Measurements from ENCODE around the gene AKT1S1. TPM values are rescaled to one million over a fixed set of nuclear protein-coding genes. Genes with fewer than 3 reads are reported as not detected.

AKT1S1 gene
- total and polyA plus RNA-seq, 2 donors (not counting 3 experiments of a cell fraction or from before 2014, with no cell fraction given) = 64.2 to 68.3 TPM

DNA sequence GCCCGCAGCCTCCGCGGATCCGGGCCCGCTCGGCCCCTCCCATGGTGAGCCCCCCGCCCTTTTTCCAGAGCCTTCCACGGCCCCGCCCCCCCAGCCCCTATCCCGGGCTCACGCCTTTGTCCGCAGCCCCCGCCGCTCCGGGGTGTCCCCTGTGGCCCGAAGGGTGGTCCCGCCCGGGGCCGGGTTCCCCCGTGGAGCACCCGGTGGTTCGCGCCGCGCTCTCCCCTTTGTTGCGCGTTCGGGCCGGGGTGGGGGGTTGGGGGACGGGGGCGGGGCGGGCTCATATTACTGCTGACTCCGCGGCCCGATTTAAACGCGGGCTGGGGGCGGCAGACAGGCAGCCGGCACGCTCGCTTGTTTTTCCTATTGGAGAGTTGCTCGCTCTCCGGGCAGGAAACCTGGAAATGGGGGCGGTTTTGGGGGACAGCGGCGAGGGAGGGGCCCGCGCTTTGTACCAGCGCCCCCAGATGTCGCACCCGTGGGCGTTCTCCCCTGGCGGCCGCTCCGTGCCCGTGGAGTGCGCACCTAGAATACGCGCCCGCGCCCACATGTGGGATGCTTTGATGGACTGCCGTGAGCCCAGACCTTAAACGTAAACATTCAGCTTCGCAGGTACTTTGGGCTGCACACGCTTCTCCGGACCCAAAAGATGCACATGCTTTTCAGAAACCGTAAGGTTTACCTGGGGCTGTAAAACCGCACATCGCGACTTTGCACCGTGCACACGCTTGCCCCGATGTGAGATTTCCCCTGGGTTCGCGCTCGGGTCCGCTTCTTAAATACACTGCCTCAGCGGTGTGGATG is 25.5 kb downstream of the AKT1S1 start:
- Histone ChIP-seq H3K9ac (replicated peaks; ENCODE audit: extremely low read depth, insufficient read depth, low read length) (peak overlapping the region; percentile 73), H3K27ac (ENCODE audit: insufficient read depth, low read depth, low read length) (peak overlapping the region; percentile 68), H2AFZ (ENCODE audit: low read depth, low read length) (no peak overlapping the region), H3K4me3 (replicated peaks in 1 of 3; ENCODE audit: insufficient read depth in 1 of 3, low read depth in 1 of 3, low read length in 3 of 3) (peak overlapping the region; percentile 2 to 67 (median 57)), H3K79me2 (ENCODE audit: control insufficient read depth, insufficient read depth, low read length) (peaks cover 25% of the 10 kb centered on the region), H3K36me3 (ENCODE audit: control insufficient read depth in 2 of 2, extremely low read depth in 1 of 2, insufficient read depth in 2 of 2, low read length in 2 of 2) (peaks cover 0 to 16% of the 10 kb centered on the region in 2 experiments), H3K27me3 (ENCODE audit: control insufficient read depth in 2 of 2, insufficient read depth in 2 of 2, low read length in 2 of 2) (no peaks in the 10 kb centered on the region), H3K4me1 (ENCODE audit: control insufficient read depth, extremely low read depth, insufficient read depth, low read length) (peaks cover 24% of the 10 kb centered on the region), H3K4me2 (ENCODE audit: insufficient read depth, low read length) (peak overlapping the region; percentile 40), H4K20me1 (replicated peaks; ENCODE audit: control insufficient read depth, extremely low read depth, insufficient read depth, low read length) (no peaks in the 10 kb centered on the region), H3K9me3 (replicated peaks; ENCODE audit: control insufficient read depth, insufficient read depth, low read length) (no peaks in the 10 kb centered on the region), H3K9me1 (replicated peaks; ENCODE audit: control insufficient read depth, extremely low read depth, insufficient read depth, low read length) (no peaks in the 10 kb centered on the region)
- ChIA-PET POLR2A (interaction anchor here (1.2 kb wide), 1 partner anchor 14 kb away, joined by 6 read pairs; no protein-coding TSS in a partner anchor), CTCF (interaction anchor here (1.6 to 1.8 kb wide), 2 partner anchors 18 to 39 kb away, joined by 8 to 15 read pairs; partner anchors contain the start of gene FUZ)
- BruUV-seq (replicated peaks) = no TSS peak
- TF ChIP-seq MYC (IDR thresholded peaks at IDR 0.05; ENCODE audit: low read depth, low read length) (no peak), POLR2A (IDR thresholded peaks at IDR 0.05; ENCODE audit: low read depth, low read length) (no peak), POLR2AphosphoS5 (IDR thresholded peaks at IDR 0.05; ENCODE audit: insufficient read depth, low read depth, low read length) (no peak), FOS (IDR thresholded peaks at IDR 0.05; ENCODE audit: borderline replicate concordance, insufficient read depth, low read length) (no peak), EZH2 (IDR thresholded peaks at IDR 0.05; ENCODE audit: borderline replicate concordance, low read depth, low read length, severe bottlenecking) (no peak), MAX (IDR thresholded peaks at IDR 0.05; ENCODE audit: insufficient read depth, insufficient read length) (no peak)
- TF ChIP-seq, protein P1, sequence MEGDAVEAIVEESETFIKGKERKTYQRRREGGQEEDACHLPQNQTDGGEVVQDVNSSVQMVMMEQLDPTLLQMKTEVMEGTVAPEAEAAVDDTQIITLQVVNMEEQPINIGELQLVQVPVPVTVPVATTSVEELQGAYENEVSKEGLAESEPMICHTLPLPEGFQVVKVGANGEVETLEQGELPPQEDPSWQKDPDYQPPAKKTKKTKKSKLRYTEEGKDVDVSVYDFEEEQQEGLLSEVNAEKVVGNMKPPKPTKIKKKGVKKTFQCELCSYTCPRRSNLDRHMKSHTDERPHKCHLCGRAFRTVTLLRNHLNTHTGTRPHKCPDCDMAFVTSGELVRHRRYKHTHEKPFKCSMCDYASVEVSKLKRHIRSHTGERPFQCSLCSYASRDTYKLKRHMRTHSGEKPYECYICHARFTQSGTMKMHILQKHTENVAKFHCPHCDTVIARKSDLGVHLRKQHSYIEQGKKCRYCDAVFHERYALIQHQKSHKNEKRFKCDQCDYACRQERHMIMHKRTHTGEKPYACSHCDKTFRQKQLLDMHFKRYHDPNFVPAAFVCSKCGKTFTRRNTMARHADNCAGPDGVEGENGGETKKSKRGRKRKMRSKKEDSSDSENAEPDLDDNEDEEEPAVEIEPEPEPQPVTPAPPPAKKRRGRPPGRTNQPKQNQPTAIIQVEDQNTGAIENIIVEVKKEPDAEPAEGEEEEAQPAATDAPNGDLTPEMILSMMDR (IDR thresholded peaks at IDR 0.05; ENCODE audit: extremely low read depth in 1 of 2, insufficient read depth in 1 of 2, low read depth in 1 of 2, low read length in 2 of 2) = no peak
- dilution Hi-C loops (cut with MboI; ENCODE audit: extremely low pct_ligation_motif_present, low sequenced_read_pairs) = no loop called here
- FAIRE-seq (no peak), DNase-seq (ENCODE audit: low read depth, low spot score) (peak; percentile 37)
- intact Hi-C loops (cut with micrococcal nuclease) = no loop called here

Measured in endothelial cell of umbilical vein (primary cell).